Left lung (tissue), 10 donors: Measurements from ENCODE around the gene COQ8A. TPM values are rescaled to one million over a fixed set of nuclear protein-coding genes. Genes with fewer than 3 reads are reported as not detected.

Experiments
- ATAC-seq: fragments of 200-7000 bp; cut with Tn5 transposase; one replicate; pipeline ENCODE4 v1.9.1; 2020; ENCODE audit warnings: moderate library complexity
- DNase-seq, 4 donors: peaks; one replicate each; pipeline ENCODE4 v3.0.0-alpha.2; 2013 to 2020
- H3K27ac ChIP-seq, 2 donors: fragments of 200-600 bp; sonication (generic) in 1 of 2; one replicate each; pipeline versions ENCODE4 v1.5.0 to v1.8.0; 2020 to 2021
- H3K27me3 ChIP-seq, 2 donors: fragments of 200-600 bp; sonication (generic) in 1 of 2; one replicate each; pipeline versions ENCODE4 v1.5.0 to v1.8.0; 2020 to 2021
- H3K36me3 ChIP-seq, 2 donors: fragments of 200-600 bp; sonication (generic) in 1 of 2; one replicate each; pipeline versions ENCODE4 v1.5.0 to v1.8.0; 2020 to 2021
- H3K4me1 ChIP-seq, 2 donors: fragments of 200-600 bp; one replicate each; pipeline ENCODE4 v1.8.0; 2021
- H3K4me3 ChIP-seq, 2 donors: fragments of 200-600 bp; sonication (generic) in 1 of 2; one replicate each; pipeline versions ENCODE4 v1.5.0 to v1.8.0; 2020 to 2021; ENCODE audit warnings: mild to moderate bottlenecking in 1 of 2
- H3K9me3 ChIP-seq, 2 donors: fragments of 200-600 bp; sonication (generic) in 1 of 2; one replicate each; pipeline versions ENCODE4 v1.5.0 to v1.8.0; 2020 to 2021
- CTCF ChIP-seq, 2 donors: fragments of 200-600 bp; sonication (generic) in 1 of 2; IDR thresholded peaks; one replicate each; pipeline versions ENCODE4 v1.5.0 to v1.8.0; 2021; ENCODE audit warnings: antibody characterized with exemption in 2 of 2
- intact Hi-C, 2 donors: fragments of 100-400 bp; cut with DNase I; formaldehyde crosslinking; loops; one replicate each; pipeline versions ENCODE4 v1.11.2 to v1.14.2; 2022
- polyA plus RNA-seq, 6 donors: library from polyadenylated mRNA; unstranded; fragments of 120-200 nt; gene quantifications; one replicate each; pipeline ENCODE4 v1.2.1, GENCODE V29; 2013; ENCODE audit not compliant: insufficient read length in 6 of 6
- total RNA-seq, 2 donors: library from RNA; stranded (reverse); fragmentation: NEBNext Ultra II Directional; extraction: Animal tissue kit (Norgen Biotek cat#: 25700); gene quantifications; one replicate each; pipeline ENCODE4 v1.2.1, GENCODE V29; 2021
- donor health status: DM: no; HTN: yes; CAD: no.
- donor health status: DM: no; HTN: no; CAD: no.

COQ8A gene
- total and polyA plus RNA-seq, 8 donors, result 14.5 to 41.5 (median 32.2) TPM

- intact Hi-C loops, result no loop called here
- Histone ChIP-seq H3K36me3 (peaks cover 0 to 16% of the 10 kb centered on the region in 2 donors), H3K27ac (no peak overlapping the region), H3K27me3 (no peaks in the 10 kb centered on the region), H3K4me3 (no peak overlapping the region), H3K9me3 (no peaks in the 10 kb centered on the region), H3K4me1 (no peaks in the 10 kb centered on the region)
- ATAC-seq (no peak), DNase-seq (no peak)
- no peak for TF ChIP-seq CTCF (IDR thresholded peaks at IDR 0.05)
These were observed 64.7 kb downstream of the COQ8A start for GRCh38 chr1:227004796-227005195.

GRCh38 chr1:227006226-227006796, 66.2 kb downstream of the COQ8A start:
- Histone ChIP-seq H3K9me3 (no peaks in the 10 kb centered on the region), H3K36me3 (peaks cover 0 to 12% of the 10 kb centered on the region in 2 donors), H3K4me3 (no peak overlapping the region), H3K27me3 (no peaks in the 10 kb centered on the region), H3K27ac (no peak overlapping the region), H3K4me1 (no peaks in the 10 kb centered on the region)
- no peak for TF ChIP-seq CTCF (IDR thresholded peaks at IDR 0.05)
- DNase-seq (no peak), ATAC-seq (no peak)
- intact Hi-C loops, result no loop called here

GRCh38 chr1:227009937-227010336, 69.8 kb downstream of the COQ8A start:
- Histone ChIP-seq H3K9me3 (no peaks in the 10 kb centered on the region), H3K36me3 (no peaks in the 10 kb centered on the region), H3K27ac (no peak overlapping the region), H3K27me3 (no peaks in the 10 kb centered on the region), H3K4me1 (no peaks in the 10 kb centered on the region), H3K4me3 (no peak overlapping the region)
- no peak for DNase-seq
- TF ChIP-seq CTCF (IDR thresholded peaks at IDR 0.05), result no peak
- ATAC-seq, result no peak
- intact Hi-C loops, result no loop called here

GRCh38 chr1:227010645-227011044, 70.6 kb downstream of the COQ8A start:
- no peak for TF ChIP-seq CTCF (IDR thresholded peaks at IDR 0.05)
- intact Hi-C loops, result no loop called here
- DNase-seq (no peak), ATAC-seq (no peak)
- Histone ChIP-seq H3K4me1 (no peaks in the 10 kb centered on the region), H3K36me3 (no peaks in the 10 kb centered on the region), H3K4me3 (no peak overlapping the region), H3K9me3 (no peaks in the 10 kb centered on the region), H3K27ac (no peak overlapping the region), H3K27me3 (no peaks in the 10 kb centered on the region)

GRCh38 chr1:227016990-227017389, 76.9 kb downstream of the COQ8A start:
- H3K36me3 ChIP-seq, result peaks cover 0 to 17% of the 10 kb centered on the region in 2 donors
- H3K4me3 ChIP-seq, result no peak overlapping the region
- no peak for TF ChIP-seq CTCF (IDR thresholded peaks at IDR 0.05)
- no peaks in the 10 kb centered on the region for H3K27me3 ChIP-seq
- H3K9me3 ChIP-seq, result peaks cover 0 to 3% of the 10 kb centered on the region in 2 donors
- intact Hi-C loops, result no loop called here
- H3K27ac ChIP-seq, result no peak overlapping the region
- no peak for DNase-seq
- no peaks in the 10 kb centered on the region for H3K4me1 ChIP-seq
- no peak for ATAC-seq
